ENCODE results near the gene LRPPRC.
"Not testable (repeated sequence)": the region's sequence is repeated elsewhere in the genome, so short reads cannot be mapped to it uniquely, and the experiment has no call there.

LRPPRC gene

DNA sequence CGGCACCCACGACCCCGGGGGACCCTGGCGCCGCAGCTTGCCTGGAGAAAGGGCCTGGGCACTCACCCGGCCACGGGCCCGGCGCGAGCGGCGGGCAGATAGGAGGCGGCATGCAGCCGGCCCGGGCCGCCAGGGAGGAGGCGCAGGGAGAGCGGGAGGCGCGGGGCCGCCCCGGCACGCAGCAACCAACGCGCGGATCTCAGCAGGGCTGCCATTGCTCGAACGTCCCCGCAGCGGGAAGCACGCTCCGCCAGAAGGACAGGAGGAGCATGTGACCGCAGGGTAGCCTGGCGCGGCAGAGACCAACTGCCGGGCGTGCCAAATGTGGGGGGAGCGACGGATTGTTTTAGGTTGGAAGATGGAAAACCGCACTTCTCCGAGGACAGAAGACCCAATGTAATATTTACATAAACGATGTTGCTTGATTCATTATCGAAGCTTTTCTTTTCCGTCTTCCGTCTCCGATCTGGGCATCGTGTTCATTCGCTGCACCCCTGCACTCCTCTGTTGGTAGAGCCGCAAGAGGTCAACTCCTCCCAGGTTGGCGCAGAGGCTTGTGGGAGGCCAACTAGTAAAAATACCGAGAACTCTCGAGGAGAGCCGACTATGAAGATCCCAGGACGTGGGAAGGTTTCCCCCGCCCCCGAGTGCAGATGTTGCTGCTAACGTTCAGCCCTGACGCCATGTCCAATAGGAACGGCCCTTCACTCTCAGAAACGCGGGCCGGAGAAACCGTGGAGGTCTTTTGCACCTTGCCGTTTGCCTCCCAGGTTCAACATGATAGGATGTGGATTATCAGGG is at the start of gene LRPPRC:
TSS of gene LRPPRC (minus strand) at position 257 of the 801 bp plus-strand sequence. CDS start at position 215, 42 bp downstream.
- peak; percentile 98 for DNase-seq (ENCODE audit: low read depth)

DNA sequence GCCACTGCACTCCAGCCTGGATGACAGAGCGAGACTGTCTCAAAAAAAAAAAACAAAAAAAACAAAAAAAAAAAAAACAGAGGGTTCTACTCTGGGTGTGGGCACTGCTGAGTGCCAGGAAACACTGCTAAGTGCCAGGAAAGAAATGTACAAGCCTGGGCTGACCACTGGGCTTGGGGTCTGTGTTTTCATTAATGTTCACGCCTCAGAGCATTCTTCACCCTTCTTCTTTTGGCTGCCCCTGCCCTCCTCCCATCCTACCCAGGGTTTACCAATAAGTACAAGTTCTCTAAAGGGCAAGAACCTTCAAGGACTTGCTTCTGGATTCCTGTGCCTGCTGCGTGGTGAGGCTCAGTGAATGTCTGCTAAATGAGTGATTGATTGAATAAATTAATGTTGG is 49.3 kb upstream of the LRPPRC start:
- no peak for DNase-seq (ENCODE audit: low read depth)

DNA sequence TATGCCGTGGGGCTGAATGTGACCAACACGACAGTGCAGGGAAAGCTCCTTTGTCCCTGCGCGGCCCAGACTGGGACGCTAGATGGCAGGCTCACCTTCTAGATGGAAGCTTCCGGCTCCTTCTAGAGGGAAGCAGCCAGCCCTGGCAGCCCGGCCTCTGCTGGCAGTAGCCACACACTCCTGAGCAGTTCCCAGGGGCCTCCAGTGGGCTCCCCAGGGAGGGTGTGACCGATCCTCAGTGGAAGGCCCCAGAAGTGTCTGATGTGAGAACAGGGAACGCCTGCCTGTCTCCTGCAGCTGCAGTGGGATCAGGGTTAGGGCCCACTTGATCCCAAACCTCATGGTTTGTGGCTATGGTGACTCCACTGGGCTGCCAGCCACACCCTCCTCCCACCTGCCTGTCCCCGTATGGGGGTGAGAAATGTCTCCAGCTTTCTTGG is 48.5 kb upstream of the LRPPRC start:
- peak; percentile 90 for DNase-seq (ENCODE audit: low read depth)

DNA sequence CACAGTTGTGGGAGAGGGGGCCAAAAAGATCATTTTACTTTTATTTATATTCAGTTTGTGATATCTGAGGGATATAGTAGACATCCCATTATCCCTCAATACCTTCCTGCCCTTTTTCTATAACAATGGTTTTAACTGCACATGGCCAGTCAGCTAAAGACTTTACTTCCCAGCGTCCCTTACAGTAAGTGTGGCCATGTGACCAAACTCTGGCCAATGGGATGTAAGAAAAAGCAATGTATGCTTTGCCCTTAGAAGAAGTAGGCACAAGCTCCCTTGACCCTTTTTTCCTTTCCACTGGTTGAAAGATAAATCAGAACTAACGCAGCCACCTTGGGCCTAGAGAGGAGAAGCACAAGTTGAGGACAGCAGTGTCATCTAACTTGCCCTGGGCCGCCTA is 44.6 kb upstream of the LRPPRC start:
- DNase-seq (ENCODE audit: low read depth): no peak

DNA sequence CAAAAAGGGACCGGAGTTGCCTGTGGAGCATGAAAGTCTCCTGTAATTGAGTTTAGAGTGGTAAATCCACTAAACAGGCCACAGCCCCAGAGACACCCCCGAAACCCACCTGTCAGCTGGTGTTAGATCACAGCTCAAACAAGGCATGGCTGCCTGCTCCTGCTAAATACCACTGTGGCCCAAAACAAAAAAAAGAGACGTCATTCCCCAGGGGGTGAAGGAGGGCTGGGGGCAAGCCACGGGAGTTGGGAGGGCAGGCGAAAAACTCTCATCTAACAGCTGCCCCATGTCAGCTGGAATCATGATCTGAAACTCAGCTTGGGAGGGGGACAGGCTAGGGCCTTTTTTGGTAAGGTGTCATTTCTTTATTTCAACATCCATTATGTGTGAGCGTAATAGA is 42.5 kb upstream of the LRPPRC start:
- no peak for DNase-seq (ENCODE audit: low read depth)

DNA sequence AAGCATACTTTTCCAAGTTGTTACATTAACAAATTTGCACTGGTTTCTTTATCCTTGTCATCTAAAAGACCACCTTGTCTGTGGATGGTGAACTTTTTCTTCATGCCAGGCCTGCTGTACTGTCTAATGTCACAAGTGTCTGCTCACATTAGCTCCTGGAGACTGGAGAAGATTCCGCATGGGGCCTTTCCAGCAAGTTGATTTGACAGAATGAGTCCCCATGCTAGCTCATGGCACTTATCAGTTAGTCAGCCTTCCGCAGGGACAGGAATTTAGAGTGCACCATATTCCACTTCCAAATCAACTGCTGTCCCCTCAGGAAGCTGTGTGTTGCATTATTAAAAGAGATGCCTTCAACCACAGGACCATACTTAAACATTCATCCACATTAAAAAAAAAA is 41.4 kb upstream of the LRPPRC start:
- no peak for DNase-seq (ENCODE audit: low read depth)

DNA sequence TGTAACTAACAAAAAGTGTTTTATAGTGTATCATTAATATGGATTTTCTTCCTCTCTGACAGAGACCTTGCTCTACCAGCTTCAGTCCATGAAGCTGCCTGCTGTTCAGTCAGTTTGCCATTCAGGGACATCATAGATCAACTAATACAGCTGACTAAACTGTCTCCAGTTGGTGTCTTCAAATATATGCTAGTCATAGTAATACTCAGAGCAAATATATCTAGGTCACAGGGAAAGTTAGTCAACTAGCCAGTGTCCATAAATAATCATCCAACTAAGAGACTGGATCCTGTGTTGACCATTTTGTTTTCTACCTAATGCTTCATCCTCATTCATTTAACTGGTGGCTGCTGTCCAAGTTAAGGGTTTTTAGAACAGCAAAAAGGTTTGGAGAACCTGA is 38.2 kb upstream of the LRPPRC start:
- no peak for DNase-seq (ENCODE audit: low read depth)

DNA sequence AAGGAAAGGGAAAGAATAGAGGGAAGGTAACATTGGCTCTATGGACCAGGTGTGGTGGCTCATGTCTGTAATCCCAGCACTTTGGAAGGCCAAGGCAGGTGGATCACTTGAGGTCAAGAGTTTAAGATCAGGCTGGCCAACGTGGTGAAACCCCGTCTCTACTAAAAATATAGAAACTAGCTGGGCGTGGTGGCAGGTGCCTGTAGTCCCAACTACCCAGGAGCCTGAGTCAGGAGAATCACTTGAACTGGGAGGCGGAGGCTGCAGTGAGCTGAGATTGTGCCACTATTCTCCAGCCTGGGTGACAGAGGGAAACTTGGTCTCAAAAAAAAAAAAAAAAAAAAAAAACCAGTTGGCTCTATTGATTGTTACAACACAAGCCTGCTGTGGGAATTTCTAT is 31.3 kb upstream of the LRPPRC start:
- not testable (repeated sequence) for DNase-seq (ENCODE audit: low read depth)

DNA sequence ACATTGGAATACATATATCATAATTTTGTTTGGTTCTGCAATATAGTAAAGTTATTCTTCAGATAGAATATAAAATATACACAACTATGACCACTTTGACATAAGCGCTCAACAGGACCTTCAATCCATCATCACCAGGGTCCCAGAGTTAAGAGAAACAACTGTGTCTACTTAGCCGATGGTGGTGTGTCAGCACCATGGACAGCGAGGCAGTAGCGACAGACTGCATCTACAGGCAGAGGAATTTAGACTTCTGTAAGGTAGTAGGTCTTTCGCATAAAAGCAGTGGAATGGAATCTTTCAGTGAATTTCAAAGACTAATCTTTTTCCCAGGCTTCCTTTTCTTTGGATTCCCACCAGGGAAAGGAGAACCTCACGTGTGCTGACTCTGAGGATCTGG is 20.5 kb upstream of the LRPPRC start:
- peak; percentile 49 for DNase-seq (ENCODE audit: low read depth)

DNA sequence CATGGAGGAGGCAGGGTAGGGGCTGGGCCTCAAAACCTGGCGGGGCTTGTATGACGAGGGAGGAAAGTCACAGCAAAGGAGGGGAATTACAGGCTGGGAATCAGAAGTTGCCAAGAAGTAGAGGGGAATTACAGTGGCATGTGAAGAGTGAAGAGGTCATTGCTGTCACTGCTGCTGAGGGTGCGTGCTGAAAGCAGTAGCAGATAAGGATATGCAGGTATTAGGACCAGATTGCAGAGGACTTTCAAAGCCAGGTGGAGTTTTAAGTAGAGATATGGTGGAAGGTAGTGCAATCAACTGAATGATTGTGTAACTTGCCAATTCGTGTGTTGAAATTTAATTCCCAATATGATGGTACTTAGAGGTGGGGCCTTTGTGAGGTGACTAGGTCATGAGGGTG is 19.4 kb upstream of the LRPPRC start:
- no peak for DNase-seq (ENCODE audit: low read depth)

DNA sequence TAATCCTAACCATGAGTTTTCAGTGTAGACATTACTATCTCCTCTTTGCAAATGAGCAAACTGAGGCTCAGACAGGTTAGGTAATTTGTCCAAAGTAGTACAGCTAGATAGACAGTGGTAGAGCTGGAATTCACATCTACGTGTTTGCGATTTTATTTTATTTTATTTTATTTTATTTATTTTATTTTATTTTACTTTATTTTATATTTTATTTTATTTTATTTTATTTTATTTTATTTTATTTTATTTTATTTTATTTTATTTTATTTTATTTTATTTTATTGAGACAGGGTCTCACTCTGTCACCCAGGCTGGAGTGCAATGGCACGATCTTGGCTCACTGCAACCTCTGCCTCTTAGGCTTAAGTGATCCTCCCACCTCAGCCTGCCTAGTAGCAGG is 17.4 kb upstream of the LRPPRC start:
- DNase-seq (ENCODE audit: low read depth): not testable (repeated sequence)

DNA sequence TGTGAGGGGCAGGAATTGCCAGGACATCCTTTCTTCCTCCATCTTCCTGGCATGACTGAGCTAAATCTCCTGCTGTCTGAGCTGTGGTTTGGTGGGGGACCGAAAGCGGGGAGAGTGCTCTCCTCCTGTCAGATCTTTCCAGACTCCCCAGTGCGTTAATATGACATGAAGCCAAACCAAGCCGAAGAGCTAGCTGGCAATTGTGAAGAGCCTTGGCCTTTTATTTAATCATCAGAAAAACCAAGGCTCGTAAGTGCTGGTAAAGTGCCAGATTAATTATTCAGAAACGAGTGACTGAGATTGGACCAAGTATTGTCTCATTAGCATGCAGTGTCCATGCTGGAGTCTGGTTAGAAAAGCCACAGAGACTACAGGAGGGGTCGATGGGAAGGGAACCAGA is 14.5 kb upstream of the LRPPRC start:
- DNase-seq (ENCODE audit: low read depth): no peak

DNA sequence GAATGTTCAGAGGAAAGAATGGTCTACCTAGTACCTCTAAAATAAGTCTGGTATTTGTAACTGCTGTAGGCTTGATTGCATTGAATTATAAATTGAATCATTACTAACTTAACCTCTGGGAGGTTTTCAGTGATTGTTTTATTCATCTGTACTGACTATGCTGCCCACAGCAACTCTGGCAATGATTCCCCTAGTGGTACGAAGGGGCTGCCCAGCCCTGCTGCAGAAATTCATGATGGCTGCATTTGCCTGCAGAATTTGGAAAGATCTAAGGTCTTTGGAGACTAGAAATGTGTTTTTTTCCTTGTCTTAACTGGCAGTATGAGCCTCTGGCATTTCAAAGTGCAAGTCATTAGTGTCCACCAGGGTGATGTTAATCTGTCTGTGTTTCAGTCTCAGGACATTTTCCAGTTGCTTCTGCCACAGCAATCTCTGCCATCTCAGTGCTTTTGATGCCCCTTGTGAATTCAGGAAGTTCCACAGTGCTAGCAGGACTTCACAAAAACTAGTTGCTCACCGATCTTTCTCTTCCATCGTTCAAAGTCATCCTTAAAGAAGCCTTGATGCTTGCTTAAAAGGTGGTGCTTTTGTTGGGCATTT is 13.4 kb upstream of the LRPPRC start:
- DNase-seq (ENCODE audit: low read depth): no peak

DNA sequence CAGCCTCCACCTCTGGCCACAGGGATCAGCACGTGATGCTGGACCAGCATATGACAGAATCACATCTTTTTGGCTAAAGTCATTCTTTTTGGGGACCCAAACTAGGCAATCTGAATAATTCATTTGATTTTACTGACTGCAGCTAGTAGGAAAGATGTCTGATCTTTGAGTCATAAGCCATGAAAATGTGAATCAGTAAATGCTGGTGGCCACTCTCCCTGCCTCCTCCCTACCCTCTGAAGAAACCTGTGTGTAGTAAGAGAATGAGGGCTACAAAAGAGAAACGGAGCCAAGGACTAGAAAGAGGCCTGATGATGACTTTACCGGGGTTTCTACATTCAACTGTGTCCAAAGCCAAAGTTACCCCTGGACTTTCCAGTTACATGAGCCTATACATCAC is 10.1 kb upstream of the LRPPRC start:
- peak; percentile 59 for DNase-seq (ENCODE audit: low read depth)

DNA sequence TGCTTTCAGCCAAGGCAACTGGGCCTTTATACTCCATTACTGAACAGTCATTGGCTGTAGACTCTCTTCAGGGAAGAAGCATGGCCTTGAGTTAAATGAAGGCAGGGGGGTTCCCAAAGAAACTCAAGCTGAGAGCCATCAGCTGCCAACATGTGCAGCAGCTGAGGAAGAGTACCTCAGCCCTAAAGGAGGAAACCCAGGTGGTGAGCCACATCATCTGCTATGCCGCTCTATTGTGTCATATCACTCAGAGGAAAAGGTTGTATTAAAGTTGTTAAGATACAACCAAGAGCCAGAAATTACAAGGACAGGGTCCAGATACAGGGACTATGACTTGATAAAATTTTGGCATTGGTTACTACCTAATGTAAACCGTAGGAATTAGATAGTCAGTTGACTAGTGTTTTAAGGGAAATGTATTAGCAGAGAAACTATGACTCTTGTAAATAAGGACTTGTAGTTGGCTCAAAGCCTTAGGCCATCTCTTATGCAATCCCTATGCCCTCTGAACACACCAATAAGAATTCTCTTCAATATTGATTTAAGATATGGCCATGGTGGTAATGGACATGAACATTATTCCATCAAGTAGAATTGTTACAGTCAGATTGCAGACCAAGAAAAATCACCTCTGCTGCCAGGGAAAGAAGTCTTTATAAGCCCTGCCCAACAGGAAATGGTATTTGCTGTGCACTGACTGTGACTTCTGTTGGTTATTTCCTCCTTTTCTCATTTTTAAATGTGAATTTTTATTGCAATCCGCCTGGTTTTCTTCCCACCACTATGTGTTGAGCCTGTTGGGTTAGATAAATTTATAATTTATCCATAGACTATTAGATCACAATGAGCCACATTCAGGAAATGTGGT is 9.2 kb upstream of the LRPPRC start:
- DNase-seq (ENCODE audit: low read depth): no peak

DNA sequence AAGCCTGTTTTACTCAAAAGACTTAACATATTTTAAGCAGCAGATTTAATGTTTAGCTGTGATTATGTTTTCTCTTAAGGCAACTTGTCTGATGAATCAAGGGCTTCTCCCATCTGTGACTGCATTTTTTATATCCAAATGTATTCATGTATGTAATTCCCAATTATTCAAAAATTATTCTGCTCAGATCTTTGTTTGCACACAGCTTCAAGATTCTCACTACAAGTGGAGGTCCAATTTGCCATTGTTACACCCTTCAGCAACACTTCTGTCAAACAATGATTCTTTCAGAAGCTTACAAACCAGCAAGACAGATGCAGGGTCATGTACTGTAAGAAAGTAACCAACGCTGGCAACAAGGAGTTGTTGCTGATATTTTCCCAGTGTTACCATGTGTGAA is 5.9 kb upstream of the LRPPRC start:
- no peak for DNase-seq (ENCODE audit: low read depth)

DNA sequence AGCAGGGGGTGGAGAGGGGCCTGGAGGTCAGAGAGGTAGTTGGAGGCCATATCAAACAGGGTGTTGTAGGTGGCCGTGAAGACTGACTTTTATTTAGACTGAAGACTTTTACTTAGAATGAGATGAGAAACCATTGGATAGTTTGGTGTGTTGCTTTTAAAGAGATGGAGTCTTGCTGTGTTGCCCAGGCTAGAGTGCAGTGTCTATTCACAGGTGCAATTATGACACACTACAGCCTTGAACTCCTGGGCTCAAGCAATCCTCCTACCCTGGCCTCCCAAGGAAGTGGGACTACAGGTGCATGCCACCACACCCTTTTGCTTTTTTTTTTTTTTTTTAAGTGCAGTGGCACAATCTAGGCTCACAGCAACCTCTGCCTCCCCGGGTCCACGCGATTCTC is 2.5 kb upstream of the LRPPRC start:
- DNase-seq (ENCODE audit: low read depth): no peak

DNA sequence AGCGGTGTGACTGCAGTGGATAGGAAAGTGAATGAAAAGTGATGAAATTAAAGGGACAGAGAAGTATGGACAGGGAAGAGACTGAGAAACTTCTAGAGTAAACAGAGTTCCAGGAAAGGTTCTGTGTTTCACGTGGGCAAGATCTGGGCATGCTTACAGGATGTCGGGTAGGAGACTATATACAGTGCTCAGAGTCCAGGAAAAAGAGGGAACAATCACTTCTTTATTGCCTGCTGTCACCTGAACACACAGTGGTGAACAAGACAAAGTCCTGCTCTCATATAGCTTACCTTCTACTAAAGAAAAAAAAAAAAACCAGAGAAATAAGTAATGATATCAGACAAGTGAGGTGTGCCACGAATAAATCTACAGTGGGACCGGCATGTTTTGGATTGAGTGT is 2.4 kb downstream of the LRPPRC start:
- DNase-seq (ENCODE audit: low read depth): no peak

DNA sequence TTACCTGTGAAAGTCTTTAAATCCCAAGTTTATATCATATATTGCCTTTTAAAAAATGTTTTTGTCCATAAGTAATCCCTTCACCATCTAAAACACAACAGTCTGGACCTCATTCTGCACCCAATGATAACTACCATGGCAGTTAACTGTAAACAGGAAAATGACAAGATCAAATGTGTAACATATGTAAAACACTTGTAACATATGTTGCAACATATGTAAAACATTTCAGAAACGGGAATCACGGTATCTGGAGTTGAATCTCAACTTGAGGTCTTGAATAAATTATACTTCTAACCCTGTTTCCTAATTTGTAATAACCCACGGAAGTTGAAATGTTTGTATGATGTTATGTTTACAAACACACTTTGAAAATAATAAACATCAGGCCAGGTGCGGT is 6.2 kb downstream of the LRPPRC start:
- no peak for DNase-seq (ENCODE audit: low read depth)

DNA sequence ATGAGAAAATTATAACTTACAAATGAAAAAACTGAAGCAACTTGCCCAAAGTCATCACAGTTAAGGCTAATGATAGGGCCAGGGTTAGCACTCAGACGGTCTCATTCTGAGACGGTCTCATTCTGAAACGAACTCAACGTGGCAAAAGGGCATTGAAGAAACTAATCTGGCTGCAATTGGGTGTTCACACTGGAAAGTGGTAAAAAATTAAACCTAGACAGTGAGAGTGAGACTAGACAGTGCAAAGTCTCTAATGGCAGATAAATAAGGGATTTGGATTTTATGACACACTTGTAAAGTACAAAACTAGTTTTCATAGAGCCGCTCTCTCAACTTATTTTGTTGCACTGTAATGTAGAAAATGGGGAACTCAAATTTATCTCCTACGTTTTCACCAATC is 9.2 kb downstream of the LRPPRC start:
- DNase-seq (ENCODE audit: low read depth): no peak

DNA sequence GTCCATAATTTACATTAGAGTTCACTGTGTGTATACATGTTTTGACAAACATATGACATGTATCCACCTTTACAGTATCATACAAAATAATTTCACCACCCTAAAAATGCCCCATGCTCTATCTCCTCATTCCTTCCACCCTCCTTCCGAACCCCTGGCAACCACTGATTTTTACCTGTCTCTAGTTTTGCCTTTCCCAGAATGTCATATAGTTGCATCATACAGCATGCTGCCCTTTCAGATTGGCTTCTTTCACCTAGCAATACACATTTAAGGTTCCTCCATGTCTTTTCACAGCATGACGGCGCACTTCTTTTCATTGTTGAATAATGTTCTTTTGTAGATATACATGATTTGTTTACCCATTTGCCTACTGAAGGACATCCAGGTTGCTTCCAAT is 10.4 kb downstream of the LRPPRC start:
- no peak for DNase-seq (ENCODE audit: low read depth)

DNA sequence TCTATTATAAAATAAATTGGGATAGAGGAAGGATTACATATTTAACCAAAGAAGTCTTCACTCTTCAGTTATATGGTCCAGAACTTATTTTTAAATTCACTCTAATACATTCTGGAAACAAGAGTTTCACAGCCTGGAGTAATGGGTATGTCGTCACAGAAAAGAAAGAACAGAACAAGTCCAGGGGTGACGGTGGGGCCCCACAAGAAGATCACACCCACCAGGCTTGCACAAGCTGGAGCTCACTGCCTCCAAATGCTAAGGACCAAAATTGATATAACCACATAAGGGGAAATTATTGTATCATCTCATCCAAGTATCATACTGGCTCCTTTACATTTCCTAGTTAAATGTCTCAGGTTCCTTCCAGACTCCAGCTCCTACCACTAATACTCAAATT is 11.3 kb downstream of the LRPPRC start:
- no peak for DNase-seq (ENCODE audit: low read depth)

DNA sequence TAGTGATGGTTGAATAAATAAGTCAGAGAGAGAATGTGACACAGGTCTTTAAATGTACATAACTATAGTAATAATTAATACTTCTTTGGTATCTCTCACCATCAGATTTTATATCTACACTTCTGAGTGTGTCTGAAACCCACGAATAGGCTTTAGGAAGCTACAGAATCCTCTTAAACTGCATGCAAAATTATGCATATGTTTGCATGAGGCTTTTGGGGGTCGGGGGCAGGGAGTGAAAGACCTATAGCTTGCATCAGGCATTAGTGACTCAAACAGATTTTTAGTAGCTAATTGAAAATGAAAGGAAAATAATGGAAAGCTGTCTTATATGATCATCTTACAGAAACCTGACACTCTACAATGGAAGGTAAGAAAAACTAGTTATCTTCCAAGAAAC is 14.9 kb downstream of the LRPPRC start:
- no peak for DNase-seq (ENCODE audit: low read depth)

Data from ELR (cell line).